T-helper 1 cell treated with Interleukin-12 subunit alpha and Interleukin-12 subunit beta and Interleukin-4 antibody, amounts not matched to agents 30 μg/mL and 1 μg/mL, for 36 hours (primary cell): ENCODE data around the gene PSMD14.

Experiments
- H3K27ac Mint-ChIP-seq: one replicate; pipeline ENCODE4 v1.8.0; 2021; ENCODE audit warnings: mild to moderate bottlenecking, mixed read lengths
- H3K27me3 Mint-ChIP-seq: one replicate; pipeline ENCODE4 v1.8.0; 2021; ENCODE audit warnings: low read depth, mixed read lengths
- H3K36me3 Mint-ChIP-seq: one replicate; pipeline ENCODE4 v1.8.0; 2021; ENCODE audit warnings: low read depth, mixed read lengths
- H3K4me1 Mint-ChIP-seq: one replicate; pipeline ENCODE4 v1.8.0; 2021; ENCODE audit warnings: low read depth, mixed read lengths
- H3K4me3 Mint-ChIP-seq: one replicate; pipeline ENCODE4 v1.8.0; 2021; ENCODE audit warnings: mild to moderate bottlenecking, moderate library complexity, mixed read lengths
- H3K9me3 Mint-ChIP-seq: one replicate; pipeline ENCODE4 v1.8.0; 2021; ENCODE audit warnings: mixed read lengths

Gene PSMD14

GRCh38 chr2:161415987-161416707, 107.9 kb downstream of the PSMD14 start, which contains the start of gene TBR1:
TSS of gene TBR1 (plus strand) at chr2:161416297. CDS start at chr2:161416411, 114 bp downstream.
- H3K36me3 Mint-ChIP-seq: peaks cover 25% of the 10 kb centered on the region
- peak within 1 kb of the TSS; percentile 50 for H3K27ac Mint-ChIP-seq
- peak within 1 kb of the TSS; percentile 76 for H3K4me3 Mint-ChIP-seq
- H3K4me1 Mint-ChIP-seq: peaks cover 49% of the 10 kb centered on the region
- no peaks in the 10 kb centered on the region for H3K9me3 Mint-ChIP-seq
- peaks cover 71% of the 10 kb centered on the region for H3K27me3 Mint-ChIP-seq

- Mint-ChIP-seq H3K4me3 (peak overlapping the region; percentile 76), H3K4me1 (peaks cover 49% of the 10 kb centered on the region), H3K9me3 (no peaks in the 10 kb centered on the region), H3K27me3 (peaks cover 78% of the 10 kb centered on the region), H3K27ac (peak overlapping the region; percentile 50), H3K36me3 (peaks cover 18% of the 10 kb centered on the region)
Measured at GRCh38 chr2:161416708-161417437, 108.6 kb downstream of the PSMD14 start.

DNA sequence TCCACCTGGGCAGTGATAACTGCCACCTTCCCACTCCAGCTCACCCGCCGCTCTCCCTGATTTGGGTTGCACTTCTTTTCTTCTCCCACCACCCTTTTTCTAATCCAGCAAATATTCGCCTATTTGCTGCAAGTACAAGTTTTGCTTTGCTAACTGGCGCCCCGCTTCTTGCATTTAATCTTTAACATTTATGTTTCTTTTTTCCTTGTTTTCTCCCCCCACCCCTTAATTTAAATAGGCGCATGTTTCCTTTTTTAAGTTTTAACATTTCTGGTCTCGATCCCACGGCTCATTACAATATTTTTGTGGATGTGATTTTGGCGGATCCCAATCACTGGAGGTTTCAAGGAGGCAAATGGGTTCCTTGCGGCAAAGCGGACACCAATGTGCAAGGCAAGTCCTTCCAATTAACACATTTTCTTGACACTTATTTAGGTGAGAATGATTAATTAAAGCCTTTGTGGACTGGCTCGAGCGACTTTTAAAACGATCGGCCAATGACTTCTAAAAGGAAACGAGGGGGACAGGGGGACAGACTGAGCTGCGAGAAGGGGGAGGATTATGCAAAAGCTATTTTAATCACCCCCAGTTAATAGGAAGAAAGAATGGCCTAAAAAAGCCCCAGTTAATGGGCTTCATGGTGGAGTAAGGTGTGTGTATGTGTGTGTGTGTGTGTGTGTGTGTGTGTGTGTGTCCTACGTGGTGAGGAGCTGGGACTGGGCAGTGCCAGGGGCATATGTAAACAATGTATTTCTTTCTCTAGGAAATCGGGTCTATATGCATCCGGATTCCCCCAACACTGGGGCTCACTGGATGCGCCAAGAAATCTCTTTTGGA, 109.4 kb downstream of the PSMD14 start:
- peak overlapping the region; percentile 33 for H3K4me3 Mint-ChIP-seq

DNA sequence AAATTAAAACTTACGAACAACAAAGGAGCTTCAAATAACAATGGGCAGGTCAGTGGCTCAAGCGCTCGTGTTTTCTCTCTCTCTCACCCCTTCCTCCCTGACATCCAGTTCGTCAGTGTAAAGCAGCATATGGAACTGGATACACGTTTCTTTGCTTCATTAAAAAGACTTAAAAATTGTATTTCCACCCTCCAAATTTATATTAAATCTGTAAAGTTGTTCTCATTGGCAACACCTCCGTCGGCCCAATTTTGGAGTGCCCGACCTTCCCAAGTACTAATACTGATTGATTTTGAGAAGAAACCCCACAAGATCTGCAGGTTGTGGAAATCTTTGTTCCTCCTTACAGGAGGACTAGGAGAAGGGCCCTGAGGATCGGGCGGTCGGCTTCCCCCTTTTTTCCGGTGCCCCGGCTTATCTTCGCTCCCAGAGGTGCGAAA, 110.1 kb downstream of the PSMD14 start:
- Mint-ChIP-seq H3K27me3 (peaks cover 92% of the 10 kb centered on the region), H3K4me3 (peak overlapping the region; percentile 8), H3K4me1 (peaks cover 50% of the 10 kb centered on the region), H3K36me3 (peaks cover 15% of the 10 kb centered on the region), H3K27ac (peak overlapping the region; percentile 27), H3K9me3 (no peaks in the 10 kb centered on the region)

More for the DNA sequence above, 109.4 kb downstream of the PSMD14 start:
- peaks cover 46% of the 10 kb centered on the region for H3K4me1 Mint-ChIP-seq
- H3K27ac Mint-ChIP-seq: peak overlapping the region; percentile 22
- H3K36me3 Mint-ChIP-seq: peaks cover 18% of the 10 kb centered on the region
- peaks cover 86% of the 10 kb centered on the region for H3K27me3 Mint-ChIP-seq
- H3K9me3 Mint-ChIP-seq: no peaks in the 10 kb centered on the region

- H3K9me3 Mint-ChIP-seq: no peaks in the 10 kb centered on the region
- peaks cover 45% of the 10 kb centered on the region for H3K4me1 Mint-ChIP-seq
- H3K36me3 Mint-ChIP-seq: peaks cover 12% of the 10 kb centered on the region
- peak overlapping the region; percentile 74 for H3K4me3 Mint-ChIP-seq
- peaks cover 89% of the 10 kb centered on the region for H3K27me3 Mint-ChIP-seq
- H3K27ac Mint-ChIP-seq: peak overlapping the region; percentile 66
Measured at GRCh38 chr2:161418715-161419637, 110.8 kb downstream of the PSMD14 start.

- Mint-ChIP-seq H3K27me3 (peaks cover 94% of the 10 kb centered on the region), H3K4me1 (peaks cover 51% of the 10 kb centered on the region), H3K9me3 (no peaks in the 10 kb centered on the region), H3K27ac (no peak overlapping the region), H3K36me3 (peaks cover 16% of the 10 kb centered on the region), H3K4me3 (no peak overlapping the region)
Measured at GRCh38 chr2:161419638-161420190, 111.5 kb downstream of the PSMD14 start.

GRCh38 chr2:161420406-161421074, 112.3 kb downstream of the PSMD14 start:
- no peaks in the 10 kb centered on the region for H3K9me3 Mint-ChIP-seq
- H3K27me3 Mint-ChIP-seq: peaks cover 94% of the 10 kb centered on the region
- peaks cover 12% of the 10 kb centered on the region for H3K36me3 Mint-ChIP-seq
- peaks cover 49% of the 10 kb centered on the region for H3K4me1 Mint-ChIP-seq
- H3K4me3 Mint-ChIP-seq: no peak overlapping the region
- H3K27ac Mint-ChIP-seq: no peak overlapping the region

- H3K4me1 Mint-ChIP-seq: peaks cover 38% of the 10 kb centered on the region
- H3K27me3 Mint-ChIP-seq: peaks cover 94% of the 10 kb centered on the region
- no peak overlapping the region for H3K4me3 Mint-ChIP-seq
- no peak overlapping the region for H3K27ac Mint-ChIP-seq
- peaks cover 12% of the 10 kb centered on the region for H3K36me3 Mint-ChIP-seq
- H3K9me3 Mint-ChIP-seq: no peaks in the 10 kb centered on the region
Measured at GRCh38 chr2:161421686-161422085, 113.5 kb downstream of the PSMD14 start.

DNA sequence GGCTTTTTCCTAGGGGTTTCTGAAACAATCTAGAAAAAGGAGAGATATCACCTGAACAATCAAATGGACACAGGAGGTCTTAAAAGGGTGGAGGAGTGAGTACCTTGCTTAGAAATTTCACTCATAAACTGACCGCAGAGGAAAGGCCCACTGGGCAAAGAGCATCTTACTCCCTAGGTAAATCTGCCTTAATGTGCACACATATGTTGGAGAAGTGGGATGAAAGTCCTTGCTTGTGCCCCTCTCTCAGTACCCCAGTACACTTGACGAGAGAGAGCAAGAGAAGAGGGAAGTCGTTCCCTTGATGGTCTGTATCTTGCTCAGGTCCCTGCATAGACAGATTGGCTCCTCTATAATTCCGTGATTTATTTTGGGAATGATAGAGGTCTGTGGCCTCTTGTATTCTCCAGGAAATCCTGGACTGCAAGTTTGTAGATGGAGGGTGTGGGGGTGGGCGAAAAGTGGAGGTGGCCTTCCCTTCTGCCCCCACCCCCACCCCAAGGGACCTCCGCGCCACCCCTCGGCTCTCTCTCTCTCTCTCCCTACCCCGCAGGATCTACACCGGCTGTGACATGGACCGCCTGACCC, 114.7 kb downstream of the PSMD14 start:
- Mint-ChIP-seq H3K27me3 (peaks cover 94% of the 10 kb centered on the region), H3K4me1 (peaks cover 35% of the 10 kb centered on the region), H3K27ac (peak overlapping the region; percentile 28), H3K36me3 (peaks cover 13% of the 10 kb centered on the region), H3K4me3 (peak overlapping the region; percentile 19), H3K9me3 (no peaks in the 10 kb centered on the region)

GRCh38 chr2:161423421-161424393, 115.5 kb downstream of the PSMD14 start:
- peaks cover 29% of the 10 kb centered on the region for H3K4me1 Mint-ChIP-seq
- H3K27me3 Mint-ChIP-seq: peaks cover 92% of the 10 kb centered on the region
- H3K9me3 Mint-ChIP-seq: no peaks in the 10 kb centered on the region
- peaks cover 15% of the 10 kb centered on the region for H3K36me3 Mint-ChIP-seq
- H3K27ac Mint-ChIP-seq: peak overlapping the region; percentile 89
- peak overlapping the region; percentile 82 for H3K4me3 Mint-ChIP-seq

- Mint-ChIP-seq H3K4me1 (peaks cover 24% of the 10 kb centered on the region), H3K36me3 (peaks cover 15% of the 10 kb centered on the region), H3K27ac (peak overlapping the region; percentile 89), H3K27me3 (peaks cover 92% of the 10 kb centered on the region), H3K4me3 (peak overlapping the region; percentile 82), H3K9me3 (no peaks in the 10 kb centered on the region)
Measured at GRCh38 chr2:161424394-161424769, 116.2 kb downstream of the PSMD14 start.
